ENCODE measurements around the gene LRRIQ4.

- TF ChIP-seq, protein P1, sequence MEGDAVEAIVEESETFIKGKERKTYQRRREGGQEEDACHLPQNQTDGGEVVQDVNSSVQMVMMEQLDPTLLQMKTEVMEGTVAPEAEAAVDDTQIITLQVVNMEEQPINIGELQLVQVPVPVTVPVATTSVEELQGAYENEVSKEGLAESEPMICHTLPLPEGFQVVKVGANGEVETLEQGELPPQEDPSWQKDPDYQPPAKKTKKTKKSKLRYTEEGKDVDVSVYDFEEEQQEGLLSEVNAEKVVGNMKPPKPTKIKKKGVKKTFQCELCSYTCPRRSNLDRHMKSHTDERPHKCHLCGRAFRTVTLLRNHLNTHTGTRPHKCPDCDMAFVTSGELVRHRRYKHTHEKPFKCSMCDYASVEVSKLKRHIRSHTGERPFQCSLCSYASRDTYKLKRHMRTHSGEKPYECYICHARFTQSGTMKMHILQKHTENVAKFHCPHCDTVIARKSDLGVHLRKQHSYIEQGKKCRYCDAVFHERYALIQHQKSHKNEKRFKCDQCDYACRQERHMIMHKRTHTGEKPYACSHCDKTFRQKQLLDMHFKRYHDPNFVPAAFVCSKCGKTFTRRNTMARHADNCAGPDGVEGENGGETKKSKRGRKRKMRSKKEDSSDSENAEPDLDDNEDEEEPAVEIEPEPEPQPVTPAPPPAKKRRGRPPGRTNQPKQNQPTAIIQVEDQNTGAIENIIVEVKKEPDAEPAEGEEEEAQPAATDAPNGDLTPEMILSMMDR (IDR thresholded peaks at IDR 0.05), result no peak
- TF ChIP-seq POLR2A (IDR thresholded peaks at IDR 0.05), result no peak
Measured at GRCh38 chr3:169813278-169813677, 608 bp downstream of the LRRIQ4 start.
